Upper lobe of left lung (tissue), 4 donors: ENCODE results near the gene RGS7.

Experiments
- POLR2A ChIP-seq, 4 donors: fragments of 450-650 bp; IDR thresholded peaks; one replicate each; pipeline ENCODE4 v1.5.1; 2016 to 2017; ENCODE audit warnings: antibody characterized with exemption in 4 of 4, mild to moderate bottlenecking in 2 of 4
- TF ChIP-seq, protein P1 (sequence below), 6 experiments: fragments of 450-650 bp in 4 of 6; fragments of 200-600 bp in 2 of 6; sonication (generic) in 2 of 6; IDR thresholded peaks; one replicate each; pipeline ENCODE4 v1.5.1; 2016 to 2019; ENCODE audit warnings: antibody characterized with exemption in 6 of 6

DNA sequence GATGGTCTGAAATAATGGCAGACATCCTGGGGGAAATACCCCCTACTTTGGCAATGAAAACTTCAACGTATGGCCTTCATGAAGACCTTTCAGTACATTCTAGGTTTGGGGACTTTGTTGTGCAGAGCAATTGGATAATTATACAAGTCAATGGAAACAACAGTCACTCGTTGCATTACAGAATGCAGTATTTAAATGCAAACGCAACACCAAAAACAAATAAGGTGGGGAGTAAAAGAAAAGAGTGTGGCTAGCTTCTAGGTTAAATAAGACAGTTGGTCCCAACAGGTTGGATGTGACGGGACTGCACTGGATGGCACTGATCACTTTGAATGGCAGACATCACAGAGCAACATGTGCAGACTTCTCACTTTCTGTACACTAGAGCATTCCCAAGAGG, 386.8 kb downstream of the RGS7 start:
- TF ChIP-seq POLR2A (IDR thresholded peaks at IDR 0.05), result no peak
- TF ChIP-seq, protein P1, sequence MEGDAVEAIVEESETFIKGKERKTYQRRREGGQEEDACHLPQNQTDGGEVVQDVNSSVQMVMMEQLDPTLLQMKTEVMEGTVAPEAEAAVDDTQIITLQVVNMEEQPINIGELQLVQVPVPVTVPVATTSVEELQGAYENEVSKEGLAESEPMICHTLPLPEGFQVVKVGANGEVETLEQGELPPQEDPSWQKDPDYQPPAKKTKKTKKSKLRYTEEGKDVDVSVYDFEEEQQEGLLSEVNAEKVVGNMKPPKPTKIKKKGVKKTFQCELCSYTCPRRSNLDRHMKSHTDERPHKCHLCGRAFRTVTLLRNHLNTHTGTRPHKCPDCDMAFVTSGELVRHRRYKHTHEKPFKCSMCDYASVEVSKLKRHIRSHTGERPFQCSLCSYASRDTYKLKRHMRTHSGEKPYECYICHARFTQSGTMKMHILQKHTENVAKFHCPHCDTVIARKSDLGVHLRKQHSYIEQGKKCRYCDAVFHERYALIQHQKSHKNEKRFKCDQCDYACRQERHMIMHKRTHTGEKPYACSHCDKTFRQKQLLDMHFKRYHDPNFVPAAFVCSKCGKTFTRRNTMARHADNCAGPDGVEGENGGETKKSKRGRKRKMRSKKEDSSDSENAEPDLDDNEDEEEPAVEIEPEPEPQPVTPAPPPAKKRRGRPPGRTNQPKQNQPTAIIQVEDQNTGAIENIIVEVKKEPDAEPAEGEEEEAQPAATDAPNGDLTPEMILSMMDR (IDR thresholded peaks at IDR 0.05), result no peak
